Ramos (cell line): Measurements from ENCODE around the gene ZC3H14.

Experiments used
- in situ Hi-C: fragments of 300-500 bp; cut with MboI; formaldehyde crosslinking; loops from one replicate; pipeline ENCODE4 v1.14.3; 2022; ENCODE audit warnings: low sequenced_read_pairs; ENCODE audit not compliant: unreplicated experiment

The ZC3H14 gene

DNA sequence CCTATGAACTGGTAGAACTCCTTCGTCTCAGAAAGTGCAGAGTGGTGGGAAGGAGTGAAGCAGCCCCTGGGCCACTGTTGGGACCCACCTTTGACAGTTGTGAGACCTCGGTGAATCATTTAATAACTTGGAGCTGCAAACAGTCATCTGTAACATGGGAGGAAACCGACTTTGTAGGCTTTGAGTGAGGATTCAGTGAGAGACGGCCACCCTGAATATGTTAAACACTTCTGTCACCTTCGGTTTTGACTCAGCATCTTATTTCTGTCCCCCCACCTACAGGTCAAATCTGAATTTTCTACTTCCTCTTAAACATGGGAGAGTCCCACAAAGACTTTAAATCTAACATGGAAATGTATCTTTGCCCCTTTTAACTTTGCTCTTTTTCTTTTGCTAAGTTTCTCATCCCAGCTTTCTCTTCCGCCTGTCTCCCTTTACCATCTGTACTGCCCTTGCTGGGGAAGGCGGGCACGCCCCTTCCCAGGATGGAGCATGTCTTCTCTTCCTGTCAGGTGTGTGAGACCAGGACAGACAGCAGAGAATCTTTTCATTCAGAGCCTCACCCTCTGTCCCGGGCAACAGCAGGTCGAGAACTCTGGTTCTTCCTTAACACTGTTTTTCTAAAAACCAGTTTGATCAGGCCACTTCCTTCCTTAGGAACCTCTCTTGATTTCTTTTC is 37.1 kb downstream of the ZC3H14 start:
- in situ Hi-C loops = no loop called here

DNA sequence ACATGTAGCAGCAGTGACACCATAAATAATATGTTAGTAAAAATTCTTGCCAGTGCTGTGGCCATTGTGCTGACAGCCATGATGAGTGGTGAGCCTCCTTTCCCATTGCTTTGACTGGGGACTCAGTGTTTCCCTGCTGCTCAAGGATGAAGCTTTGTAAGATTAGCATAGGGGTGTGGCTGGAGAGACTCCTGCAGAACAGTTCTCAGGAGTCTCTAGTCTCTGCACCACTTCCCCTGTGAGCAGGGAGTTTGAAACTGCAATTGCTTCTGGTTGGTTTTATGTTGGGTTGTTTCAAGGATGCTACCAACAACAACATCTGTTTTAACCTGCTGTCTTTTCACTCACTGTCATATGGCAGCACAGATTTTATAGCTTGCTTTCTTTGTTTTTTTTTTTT is 41.4 kb downstream of the ZC3H14 start:
- in situ Hi-C loops = no loop called here

DNA sequence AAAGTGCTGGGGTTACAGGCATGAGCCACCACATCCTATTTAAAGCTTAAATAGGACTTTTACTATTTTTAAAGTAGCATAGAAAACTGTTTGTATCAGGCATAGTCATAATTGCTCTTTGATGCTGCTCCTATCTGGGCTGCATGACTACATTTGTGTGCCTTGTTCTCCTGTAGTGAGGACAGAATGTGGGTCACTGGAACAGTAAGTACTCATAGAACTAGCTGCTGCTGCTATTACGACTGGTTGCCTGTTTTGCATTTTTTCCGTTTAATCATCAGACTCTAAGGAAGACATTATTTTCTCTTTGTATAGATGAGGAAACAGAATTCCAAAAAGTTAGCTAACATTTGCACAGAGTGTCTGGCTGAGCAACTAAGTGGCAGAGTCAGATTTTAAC is 42.8 kb downstream of the ZC3H14 start:
- in situ Hi-C loops = no loop called here

DNA sequence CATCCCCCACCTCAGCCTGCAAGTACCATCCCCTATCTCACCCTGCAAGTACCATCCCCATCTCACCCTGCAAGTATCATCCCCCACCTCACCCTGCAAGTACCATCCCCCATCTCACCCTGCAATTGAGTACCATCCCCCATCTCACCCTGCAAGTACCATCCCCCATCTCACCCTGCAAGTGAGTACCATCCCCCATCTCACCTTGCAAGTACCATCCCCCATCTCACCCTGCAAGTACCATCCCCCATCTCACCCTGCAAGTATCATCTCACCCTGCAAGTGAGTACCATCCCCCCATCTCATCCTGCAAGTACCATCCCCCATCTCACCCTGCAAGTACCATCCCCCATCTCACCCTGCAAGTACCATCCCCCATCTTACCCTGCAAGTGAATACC is 45.0 kb downstream of the ZC3H14 start:
- in situ Hi-C loops = no loop called here

DNA sequence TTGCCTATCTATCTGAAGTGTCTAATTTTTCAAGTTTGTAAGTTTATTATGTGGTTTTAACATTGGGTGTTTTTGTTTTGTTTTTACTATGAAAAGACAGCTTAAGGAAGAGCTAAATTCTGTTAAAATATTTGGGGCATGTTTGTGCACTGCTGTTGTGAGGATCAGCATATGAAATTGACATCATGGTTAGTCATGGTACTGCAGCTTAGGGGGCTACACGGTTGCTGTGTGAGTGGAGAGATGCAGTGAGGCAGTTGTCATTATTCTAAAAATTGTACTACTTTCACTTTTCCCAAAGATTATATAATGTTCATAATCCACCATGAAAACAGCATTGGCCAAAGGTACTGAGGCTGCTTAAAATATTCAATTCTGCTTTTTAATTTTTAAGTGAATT is 49.0 kb downstream of the ZC3H14 start:
- in situ Hi-C loops = no loop called here

DNA sequence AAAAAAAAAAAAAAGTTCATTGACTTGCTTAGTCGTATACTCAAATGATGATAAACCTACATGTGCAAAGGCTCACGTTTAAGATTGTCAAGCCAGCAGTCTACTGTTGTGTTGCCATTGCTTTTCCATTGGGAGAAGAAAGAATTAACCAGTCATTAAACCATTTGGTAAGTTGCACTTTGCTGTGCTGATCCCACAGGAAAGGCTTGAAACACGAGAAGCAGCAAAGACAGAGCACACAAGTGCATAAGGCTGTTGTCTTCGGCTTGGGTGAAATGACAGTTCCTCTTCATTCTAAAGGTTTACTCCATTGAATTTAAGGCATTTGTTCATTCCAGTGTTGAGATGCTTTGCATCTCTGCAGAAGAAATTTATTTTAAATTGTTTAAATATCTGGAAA is 50.1 kb downstream of the ZC3H14 start:
- in situ Hi-C loops = no loop called here

DNA sequence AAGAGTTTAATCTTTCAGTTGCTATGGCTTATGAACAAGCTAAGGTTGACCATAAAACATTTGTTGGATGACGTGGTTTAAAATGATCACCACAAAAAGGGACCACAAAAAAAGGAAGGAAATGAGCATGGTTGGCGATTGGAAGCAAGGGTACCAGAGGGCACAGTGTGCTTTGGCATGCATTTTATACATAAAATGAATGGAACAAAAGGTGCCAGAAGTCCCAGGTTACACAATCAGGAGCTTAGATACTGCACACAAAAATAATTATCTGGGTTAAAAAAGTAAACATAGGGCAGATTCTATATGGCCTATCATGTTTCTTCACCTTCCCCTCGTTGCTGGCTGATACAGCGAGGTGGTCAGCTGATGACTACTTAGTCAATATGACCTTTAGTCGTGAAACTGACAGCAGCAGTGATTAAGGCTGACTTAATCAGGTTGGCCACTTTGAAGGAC is 50.7 kb downstream of the ZC3H14 start:
- in situ Hi-C loops = no loop called here

DNA sequence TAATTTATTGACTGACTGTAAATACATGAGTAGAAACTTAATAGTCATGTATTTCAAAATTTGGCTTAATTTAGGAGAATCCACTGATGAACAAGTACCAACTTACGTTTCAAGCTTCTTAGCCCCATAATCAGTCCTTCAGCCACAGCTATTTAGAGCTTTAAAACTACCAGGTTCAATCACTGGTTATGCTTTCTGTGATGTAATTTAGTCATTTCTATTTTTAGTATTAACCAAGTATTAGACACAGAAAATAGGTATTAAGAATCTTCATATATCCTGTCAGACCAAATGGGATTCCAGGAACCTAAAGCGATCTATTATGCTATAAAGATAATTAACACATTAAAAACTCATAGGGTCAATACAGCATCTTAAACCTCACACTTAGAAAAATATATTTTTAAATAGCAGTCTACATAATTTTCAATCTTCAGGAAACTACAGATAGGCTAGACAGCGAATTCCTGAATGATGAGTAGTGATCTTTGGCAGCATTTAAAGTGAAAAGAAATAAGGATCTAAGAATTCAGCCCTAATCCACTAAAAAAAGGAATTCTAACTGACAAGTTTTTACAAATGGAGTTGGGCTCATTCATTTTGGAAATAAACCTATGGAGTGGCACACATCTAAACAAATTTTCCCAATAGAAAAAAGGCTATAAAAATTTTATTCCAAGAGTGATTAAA is 51.5 kb downstream of the ZC3H14 start:
- in situ Hi-C loops = no loop called here

DNA sequence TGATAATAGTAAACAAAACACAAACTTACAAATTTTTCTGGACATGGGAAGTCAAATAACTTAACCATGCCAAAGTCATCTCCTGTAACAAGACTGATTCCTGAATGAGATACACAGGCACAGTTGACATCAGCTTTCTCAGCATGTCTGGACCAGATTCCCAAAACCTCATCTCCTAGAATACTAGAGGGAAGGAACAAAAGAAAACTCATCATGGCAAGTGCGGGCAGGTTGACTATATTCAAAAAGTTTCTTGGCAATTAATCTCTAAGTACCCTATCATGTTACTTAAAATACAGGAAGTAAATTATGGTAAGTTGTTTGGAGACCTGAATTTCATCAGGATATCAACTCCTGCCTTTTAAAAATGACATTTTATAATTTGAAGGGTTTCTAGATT is 53.9 kb downstream of the ZC3H14 start:
- in situ Hi-C loops = no loop called here

DNA sequence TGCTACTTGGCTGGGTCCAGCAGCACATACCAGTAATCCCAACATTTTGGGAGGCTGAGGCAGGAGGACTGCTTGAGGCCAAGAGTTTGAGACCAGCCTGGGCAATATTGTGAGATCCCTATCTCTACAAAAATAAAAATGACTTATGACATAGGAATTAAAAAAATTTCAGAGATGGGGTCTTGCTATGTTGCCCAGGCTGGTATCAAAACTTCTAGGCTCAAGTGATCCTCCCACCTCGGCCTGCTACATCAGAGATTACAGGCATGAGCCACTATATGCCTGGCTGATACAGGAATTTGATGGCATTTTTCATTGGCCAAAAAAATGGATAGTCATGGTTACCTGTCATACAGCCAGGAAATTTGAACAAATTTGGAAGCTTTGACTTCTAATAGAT is 54.6 kb downstream of the ZC3H14 start:
- in situ Hi-C loops = no loop called here

DNA sequence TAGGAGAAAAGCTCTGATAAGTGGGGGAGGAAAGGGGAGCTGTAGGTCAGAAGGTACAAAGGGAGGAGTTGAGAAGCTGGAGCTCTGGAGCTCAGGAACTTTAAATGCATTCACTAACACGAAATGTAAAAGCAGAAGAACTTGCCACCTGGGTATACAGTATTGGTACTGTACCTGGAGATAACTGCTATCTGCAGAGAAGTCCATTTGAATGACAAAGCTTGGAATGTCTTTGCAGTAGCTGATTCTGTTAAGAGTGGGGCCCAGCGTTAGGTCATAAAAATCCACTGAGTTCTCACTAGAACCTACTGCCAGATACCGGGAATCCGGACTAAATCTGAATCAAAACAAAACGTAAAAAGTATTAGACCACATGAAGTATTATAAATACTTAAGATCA is 55.6 kb downstream of the ZC3H14 start:
- in situ Hi-C loops = no loop called here

DNA sequence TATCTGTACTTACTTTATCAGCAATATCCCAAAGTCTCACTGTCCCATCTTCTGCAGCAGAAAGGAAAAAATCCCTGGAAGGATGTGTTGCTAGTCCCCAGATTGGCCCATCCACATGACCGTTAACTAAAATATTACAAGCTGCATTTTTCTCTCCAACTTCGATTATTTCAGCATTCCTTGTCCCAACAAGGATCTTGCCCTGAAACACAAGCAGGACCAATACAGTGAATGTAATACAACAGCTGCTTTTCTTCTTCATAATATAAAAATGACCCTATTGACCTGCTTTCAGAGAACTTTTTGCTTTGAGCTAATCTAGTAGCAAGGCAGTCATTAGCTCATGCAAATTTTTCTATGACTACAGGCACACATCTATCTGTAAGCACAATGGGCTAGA is 58.3 kb downstream of the ZC3H14 start:
- in situ Hi-C loops = no loop called here

DNA sequence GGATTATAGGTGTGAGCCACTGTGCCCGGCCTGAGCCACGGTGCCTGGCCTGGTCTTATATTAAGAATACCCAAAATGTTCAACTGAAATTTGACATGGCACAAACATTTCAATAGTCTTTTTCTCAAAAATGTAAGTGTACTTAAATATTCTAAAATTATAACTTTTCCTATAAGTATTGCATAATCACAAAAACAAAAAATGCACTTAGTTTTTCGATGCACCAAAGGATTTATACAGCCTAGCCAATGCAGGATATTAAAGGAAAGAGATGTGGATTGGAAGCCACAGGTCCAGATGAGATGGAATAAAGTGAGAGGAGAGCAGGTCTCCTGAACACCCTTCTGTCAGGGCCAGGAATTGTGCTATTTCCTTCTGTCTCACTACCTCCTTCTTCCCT is 62.8 kb downstream of the ZC3H14 start:
- in situ Hi-C loops = no loop called here

DNA sequence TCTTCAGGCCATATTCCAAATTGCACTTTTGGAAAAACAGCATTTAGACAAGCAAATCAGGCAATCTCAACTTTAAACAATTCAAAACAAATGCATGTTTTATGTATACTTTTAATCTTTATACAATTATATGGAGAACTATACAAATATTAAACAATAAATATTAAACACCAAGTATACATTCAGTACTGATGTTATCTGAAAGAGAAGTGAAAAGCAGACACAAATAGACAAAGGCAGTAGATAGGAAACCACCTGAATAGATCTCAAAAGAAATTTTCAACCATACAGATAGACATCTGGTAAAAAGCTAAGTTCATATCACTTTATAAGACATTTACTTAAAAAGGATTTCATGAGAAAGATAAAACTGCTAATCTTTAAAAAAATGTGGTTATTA is 65.2 kb downstream of the ZC3H14 start:
- in situ Hi-C loops = no loop called here

DNA sequence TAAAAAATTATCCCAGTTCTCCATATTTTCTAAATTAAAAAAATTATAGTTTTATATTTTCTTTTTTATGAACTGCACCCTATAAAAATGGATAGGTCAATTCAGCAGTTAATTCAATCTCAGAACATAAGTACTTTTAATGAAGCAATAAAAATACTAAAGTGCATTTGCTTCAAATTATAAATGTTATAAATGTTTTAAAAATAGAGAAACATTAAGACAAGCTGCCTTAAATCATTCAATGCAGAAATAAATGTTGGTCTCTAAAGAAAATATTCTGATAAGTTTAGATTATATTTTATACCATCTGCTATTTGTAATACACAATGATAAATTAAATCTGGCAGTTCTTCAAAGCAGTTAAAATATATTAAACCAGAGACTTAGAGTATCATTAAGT is 65.6 kb downstream of the ZC3H14 start:
- in situ Hi-C loops = no loop called here

DNA sequence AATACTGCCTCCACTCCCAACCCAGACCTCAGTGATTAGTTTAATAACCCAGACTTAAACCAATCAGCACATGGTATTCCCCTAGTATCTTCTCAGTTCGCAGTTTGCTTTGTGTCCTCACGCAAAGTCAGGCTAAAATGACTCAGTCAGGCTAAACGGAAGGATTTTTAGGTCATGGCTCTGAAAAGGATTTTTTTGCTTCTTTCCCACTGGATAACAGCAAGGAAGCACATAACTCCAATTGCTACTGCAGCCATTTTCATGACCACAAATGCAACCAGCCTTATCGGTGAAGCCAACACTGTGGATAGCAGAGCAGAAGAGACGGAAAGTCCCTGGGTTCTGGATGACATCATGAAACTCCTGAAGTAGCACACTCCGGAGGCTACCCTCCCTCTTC is 67.7 kb downstream of the ZC3H14 start:
- in situ Hi-C loops = no loop called here

DNA sequence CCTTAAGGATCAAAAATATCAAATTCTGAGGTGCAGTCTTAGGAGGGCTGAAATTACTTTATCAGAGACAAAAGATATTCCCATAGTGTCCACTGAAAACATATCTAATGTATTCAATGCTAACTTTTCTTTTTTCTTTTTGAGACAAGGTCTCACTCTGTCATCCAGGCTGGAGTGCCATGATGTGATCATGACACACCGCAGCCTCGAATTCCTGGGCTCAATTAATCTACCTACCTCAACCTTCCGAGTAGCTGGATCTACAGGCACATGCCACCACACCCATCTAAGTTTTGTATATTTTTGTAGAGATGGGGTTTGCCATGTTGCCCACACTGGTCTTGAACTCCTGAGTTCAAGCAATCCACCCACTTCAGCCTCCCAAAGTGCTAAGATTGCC is 68.3 kb downstream of the ZC3H14 start:
- in situ Hi-C loops = no loop called here

DNA sequence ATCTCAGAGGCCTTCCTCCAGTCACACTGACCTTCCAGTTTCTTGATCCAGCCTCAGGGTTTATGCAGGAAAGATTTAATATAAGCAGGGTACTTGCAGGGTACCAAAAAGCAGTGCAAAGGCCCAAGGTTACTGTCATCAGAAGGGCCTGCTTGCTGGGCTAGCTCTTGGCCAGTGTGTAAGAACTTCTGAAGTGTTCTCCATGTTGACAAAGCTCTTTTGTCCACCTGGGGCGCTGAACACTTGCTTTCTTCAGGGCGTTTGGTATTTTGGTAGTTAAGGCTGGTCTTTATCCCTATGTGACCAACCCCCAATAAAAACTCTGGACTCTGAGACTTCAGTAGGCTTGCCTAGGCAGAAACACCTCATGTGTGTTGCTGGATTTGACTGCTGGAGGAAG is 69.7 kb downstream of the ZC3H14 start:
- in situ Hi-C loops = no loop called here

DNA sequence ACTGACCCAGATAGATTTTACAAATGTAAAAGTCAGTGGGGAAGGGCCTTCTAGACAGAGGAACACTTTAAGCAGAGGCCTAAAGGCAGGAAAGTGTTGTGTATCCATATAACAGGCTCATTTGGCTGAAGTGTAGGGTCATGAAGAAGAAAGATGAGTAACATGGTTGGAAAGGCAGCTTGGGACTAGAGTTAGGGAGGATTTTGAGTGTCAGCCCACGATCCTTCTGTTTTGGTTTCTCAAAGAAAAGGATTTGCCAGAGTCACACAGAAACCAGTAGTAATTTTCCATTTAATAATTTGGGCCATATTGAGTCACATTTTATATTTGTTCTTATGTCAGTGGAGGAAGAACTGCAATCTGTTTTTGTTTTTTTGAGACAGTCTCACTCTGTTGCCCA is 76.4 kb downstream of the ZC3H14 start:
- in situ Hi-C loops = no loop called here

DNA sequence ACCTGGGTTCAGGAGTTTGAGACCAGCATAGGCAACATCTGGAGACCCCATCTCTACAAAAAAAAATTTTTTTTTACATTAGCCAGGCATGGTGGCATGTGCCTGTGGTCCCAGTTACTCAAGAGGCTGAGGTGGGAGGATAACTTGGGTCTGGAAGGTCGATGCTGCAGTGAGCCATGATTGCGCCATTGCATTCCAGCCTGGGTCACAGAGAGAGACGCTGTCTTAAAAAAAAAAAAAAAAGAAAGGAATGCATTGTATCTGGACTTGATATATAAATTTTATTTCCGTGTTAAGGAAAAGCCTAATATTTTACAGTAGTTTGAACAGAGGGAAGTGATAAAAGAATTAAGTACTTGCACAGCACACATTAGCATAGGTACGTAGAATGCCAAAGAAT is 97.2 kb downstream of the ZC3H14 start:
- in situ Hi-C loops = no loop called here

DNA sequence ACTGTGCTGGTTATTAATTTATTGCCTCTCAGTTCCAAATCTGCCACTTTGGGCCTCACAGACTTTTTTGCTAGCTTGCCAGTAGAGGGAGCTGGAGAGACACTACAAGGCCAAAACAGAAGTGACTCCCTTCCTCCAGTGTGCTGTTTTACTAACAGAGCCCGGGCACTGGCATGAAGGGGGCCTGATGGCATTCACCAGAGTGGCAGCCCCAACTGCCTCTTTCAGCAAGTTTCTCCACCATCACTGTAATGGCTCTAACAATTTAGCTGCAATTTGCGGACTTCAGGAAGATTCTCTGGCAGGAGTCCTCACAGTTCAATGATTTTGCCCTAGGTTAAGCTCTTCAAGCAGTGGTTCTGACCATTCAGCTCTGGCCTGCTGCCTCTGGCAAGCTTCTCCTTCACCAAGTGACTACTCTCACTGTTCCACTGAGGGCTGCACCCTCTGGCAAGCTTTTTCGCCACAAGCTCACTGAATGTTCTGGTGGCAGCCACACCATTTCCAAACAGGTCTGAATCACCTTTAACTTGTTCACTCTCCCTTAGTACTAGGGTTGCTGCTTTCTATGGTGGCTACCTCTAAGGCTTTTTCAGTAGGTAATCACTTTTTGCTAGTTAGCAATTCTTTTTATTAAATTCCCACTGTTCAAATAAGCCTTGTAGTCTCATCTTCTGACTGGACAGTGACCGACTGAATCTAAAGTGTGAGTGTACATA is 104.9 kb downstream of the ZC3H14 start:
- in situ Hi-C loops = no loop called here
